Measurements from ENCODE around the gene CFAP161. TPM values are rescaled to one million over a fixed set of nuclear protein-coding genes. Genes with fewer than 3 reads are reported as not detected.

Gene CFAP161
- polyA plus RNA-seq, 1 donor (not counting 4 experiments of a cell fraction or from before 2014, with no cell fraction given): not detected

DNA sequence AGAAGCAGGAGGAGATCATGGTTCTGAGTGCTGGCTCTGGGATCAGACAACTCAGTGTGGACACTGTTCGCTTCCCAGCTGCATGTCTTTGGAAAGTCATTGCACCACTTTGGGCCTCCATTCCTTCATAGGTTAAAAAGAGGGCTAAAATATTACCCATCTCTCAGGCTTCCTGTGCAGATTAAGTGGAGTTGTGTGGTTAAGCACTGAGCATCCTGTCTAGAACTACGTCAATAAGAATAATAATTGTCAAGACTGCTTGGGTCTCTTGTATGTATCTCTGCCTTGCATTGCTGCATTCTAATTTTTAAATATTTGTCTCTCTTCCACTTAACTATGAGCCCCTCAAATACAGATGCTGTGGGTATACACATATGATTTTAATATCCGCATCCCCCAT, 22.3 kb downstream of the CFAP161 start:
- H3K9me3 ChIP-seq (ENCODE audit: control insufficient read depth, low read depth, low read length): no peaks in the 10 kb centered on the region
- H3K36me3 ChIP-seq (ENCODE audit: control insufficient read depth in 2 of 2, extremely low read depth in 1 of 2, insufficient read depth in 2 of 2, low read length in 2 of 2): no peaks in the 10 kb centered on the region
- H3K4me1 ChIP-seq (ENCODE audit: control insufficient read depth, extremely low read depth, insufficient read depth, low read length): peaks cover 9% of the 10 kb centered on the region
- H3K9me1 ChIP-seq (ENCODE audit: control insufficient read depth, extremely low read depth, insufficient read depth, low read length): no peaks in the 10 kb centered on the region
- FAIRE-seq (no peak), DNase-seq (ENCODE audit: low read depth, low spot score) (no peak)
- dilution Hi-C loops (cut with MboI; ENCODE audit: extremely low pct_ligation_motif_present, low sequenced_read_pairs): no loop called here
- no peak overlapping the region for H3K27ac ChIP-seq (ENCODE audit: control insufficient read depth, insufficient read depth, low read length)
- no peak for TF ChIP-seq EZH2 (IDR thresholded peaks at IDR 0.05; ENCODE audit: low read length)
- TF ChIP-seq, protein P1, sequence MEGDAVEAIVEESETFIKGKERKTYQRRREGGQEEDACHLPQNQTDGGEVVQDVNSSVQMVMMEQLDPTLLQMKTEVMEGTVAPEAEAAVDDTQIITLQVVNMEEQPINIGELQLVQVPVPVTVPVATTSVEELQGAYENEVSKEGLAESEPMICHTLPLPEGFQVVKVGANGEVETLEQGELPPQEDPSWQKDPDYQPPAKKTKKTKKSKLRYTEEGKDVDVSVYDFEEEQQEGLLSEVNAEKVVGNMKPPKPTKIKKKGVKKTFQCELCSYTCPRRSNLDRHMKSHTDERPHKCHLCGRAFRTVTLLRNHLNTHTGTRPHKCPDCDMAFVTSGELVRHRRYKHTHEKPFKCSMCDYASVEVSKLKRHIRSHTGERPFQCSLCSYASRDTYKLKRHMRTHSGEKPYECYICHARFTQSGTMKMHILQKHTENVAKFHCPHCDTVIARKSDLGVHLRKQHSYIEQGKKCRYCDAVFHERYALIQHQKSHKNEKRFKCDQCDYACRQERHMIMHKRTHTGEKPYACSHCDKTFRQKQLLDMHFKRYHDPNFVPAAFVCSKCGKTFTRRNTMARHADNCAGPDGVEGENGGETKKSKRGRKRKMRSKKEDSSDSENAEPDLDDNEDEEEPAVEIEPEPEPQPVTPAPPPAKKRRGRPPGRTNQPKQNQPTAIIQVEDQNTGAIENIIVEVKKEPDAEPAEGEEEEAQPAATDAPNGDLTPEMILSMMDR (optimal IDR thresholded peaks at IDR 0.05 in 1 of 3, IDR thresholded peaks at IDR 0.05 in 1 of 3, conservative IDR thresholded peaks at IDR 0.05 in 1 of 3; ENCODE audit: extremely low read depth in 1 of 3, insufficient read depth in 2 of 3, low read length in 3 of 3): no peak
- no peak overlapping the region for H3K9ac ChIP-seq (ENCODE audit: control insufficient read depth, extremely low read depth, insufficient read depth, low read length)
- no peaks in the 10 kb centered on the region for H4K20me1 ChIP-seq (ENCODE audit: control insufficient read depth, extremely low read depth, insufficient read depth, low read length)
- H3K4me2 ChIP-seq (ENCODE audit: control insufficient read depth, extremely low read depth, insufficient read depth, low read depth, low read length): no peak overlapping the region
- H2AFZ ChIP-seq (ENCODE audit: control insufficient read depth, low read length): no peak overlapping the region
- H3K4me3 ChIP-seq (ENCODE audit: control insufficient read depth in 2 of 3, extremely low read depth in 1 of 3, insufficient read depth in 2 of 3, low read depth in 1 of 3, low read length in 3 of 3): no peak overlapping the region
- H3K79me2 ChIP-seq (ENCODE audit: control insufficient read depth, insufficient read depth, low read length): no peaks in the 10 kb centered on the region
- no peaks in the 10 kb centered on the region for H3K27me3 ChIP-seq (ENCODE audit: control insufficient read depth, extremely low read depth, insufficient read depth, low read length)

DNA sequence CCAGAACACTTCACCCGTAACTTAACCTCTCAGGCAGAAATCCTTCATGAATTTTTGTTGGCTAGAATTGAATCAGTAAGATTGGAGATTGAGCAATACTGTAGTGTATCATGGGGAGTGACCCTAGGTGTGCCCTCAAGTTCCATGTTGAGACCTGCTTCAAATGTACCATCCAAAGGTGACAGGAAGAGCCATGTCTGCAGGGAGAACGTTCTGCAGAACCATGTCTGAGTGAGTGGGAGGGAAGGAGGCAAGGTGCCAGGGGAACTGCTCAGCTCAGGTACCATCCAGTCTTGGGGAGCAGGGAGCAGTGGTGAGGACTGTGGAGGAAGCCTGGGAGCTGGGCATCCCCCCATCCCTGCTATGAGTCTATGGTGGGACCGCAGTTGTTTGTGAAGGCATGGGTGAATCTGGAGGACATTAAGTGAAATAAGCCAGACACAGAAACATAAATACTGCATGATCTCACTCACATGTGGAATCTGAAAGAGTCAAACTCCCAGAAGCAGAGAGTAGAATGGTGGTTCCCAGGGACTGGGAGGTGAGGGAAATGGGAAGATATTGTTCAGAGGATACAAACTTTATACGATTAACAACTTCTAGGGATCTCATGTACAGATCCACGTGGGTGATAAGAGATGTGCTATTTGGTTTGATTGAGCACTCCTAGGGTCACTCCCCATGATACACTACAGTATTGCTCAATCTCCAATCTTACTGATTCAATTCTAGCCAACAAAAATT, 23.3 kb downstream of the CFAP161 start:
- no peaks in the 10 kb centered on the region for H4K20me1 ChIP-seq (ENCODE audit: control insufficient read depth, extremely low read depth, insufficient read depth, low read length)
- peak; percentile 46 for FAIRE-seq
- no peak overlapping the region for H2AFZ ChIP-seq (ENCODE audit: control insufficient read depth, low read length)
- H3K79me2 ChIP-seq (ENCODE audit: control insufficient read depth, insufficient read depth, low read length): no peaks in the 10 kb centered on the region
- TF ChIP-seq EZH2 (IDR thresholded peaks at IDR 0.05; ENCODE audit: low read length): no peak
- TF ChIP-seq, protein P1 (optimal IDR thresholded peaks at IDR 0.05 in 1 of 3, IDR thresholded peaks at IDR 0.05 in 1 of 3, conservative IDR thresholded peaks at IDR 0.05 in 1 of 3; ENCODE audit: extremely low read depth in 1 of 3, insufficient read depth in 2 of 3, low read length in 3 of 3): no peak
- H3K36me3 ChIP-seq (ENCODE audit: control insufficient read depth in 2 of 2, extremely low read depth in 1 of 2, insufficient read depth in 2 of 2, low read length in 2 of 2): no peaks in the 10 kb centered on the region
- H3K9me3 ChIP-seq (ENCODE audit: control insufficient read depth, low read depth, low read length): no peaks in the 10 kb centered on the region
- dilution Hi-C loops (cut with MboI; ENCODE audit: extremely low pct_ligation_motif_present, low sequenced_read_pairs): no loop called here
- no peaks in the 10 kb centered on the region for H3K9me1 ChIP-seq (ENCODE audit: control insufficient read depth, extremely low read depth, insufficient read depth, low read length)
- no peak overlapping the region for H3K4me2 ChIP-seq (ENCODE audit: control insufficient read depth, extremely low read depth, insufficient read depth, low read depth, low read length)
- H3K4me1 ChIP-seq (ENCODE audit: control insufficient read depth, extremely low read depth, insufficient read depth, low read length): peaks cover 9% of the 10 kb centered on the region
- no peak overlapping the region for H3K9ac ChIP-seq (ENCODE audit: control insufficient read depth, extremely low read depth, insufficient read depth, low read length)
- no peak for DNase-seq (ENCODE audit: low read depth, low spot score)
- H3K4me3 ChIP-seq (ENCODE audit: control insufficient read depth in 2 of 3, extremely low read depth in 1 of 3, insufficient read depth in 2 of 3, low read depth in 1 of 3, low read length in 3 of 3): no peak overlapping the region
- H3K27ac ChIP-seq (ENCODE audit: control insufficient read depth, insufficient read depth, low read length): no peak overlapping the region
- no peaks in the 10 kb centered on the region for H3K27me3 ChIP-seq (ENCODE audit: control insufficient read depth, extremely low read depth, insufficient read depth, low read length)
